Neural crest cell (in vitro differentiated cells): ENCODE results near the gene PNMA6A. TPM values are rescaled to one million over a fixed set of nuclear protein-coding genes. Genes with fewer than 3 reads are reported as not detected.
"Not testable (repeated sequence)": the region's sequence is repeated elsewhere in the genome, so short reads cannot be mapped to it uniquely, and the experiment has no call there.

Source experiments
- DNase-seq: peaks from one replicate; pipeline ENCODE4 v3.0.0; 2021; ENCODE audit warnings: low read depth, mixed read lengths, low spot score
- H3K27ac Mint-ChIP-seq: one replicate; pipeline ENCODE4 v1.8.0; 2021; ENCODE audit warnings: mild to moderate bottlenecking, mixed read lengths; ENCODE audit not compliant: unreplicated experiment
- H3K27me3 Mint-ChIP-seq: 2 replicates; pipeline ENCODE4 v1.8.0; 2021; ENCODE audit warnings: low read depth, mild to moderate bottlenecking, mixed read lengths
- H3K36me3 Mint-ChIP-seq: 2 replicates; pipeline ENCODE4 v1.8.0; 2021; ENCODE audit warnings: low read depth, mild to moderate bottlenecking, mixed read lengths
- H3K4me1 Mint-ChIP-seq: 2 replicates; pipeline ENCODE4 v1.8.0; 2021; ENCODE audit warnings: mixed read lengths
- H3K4me3 Mint-ChIP-seq: one replicate; pipeline ENCODE4 v1.8.0; 2021; ENCODE audit warnings: mild to moderate bottlenecking, mixed read lengths
- H3K9me3 Mint-ChIP-seq: 2 replicates; pipeline ENCODE4 v1.8.0; 2021; ENCODE audit warnings: mixed read lengths
- CTCF ChIP-seq: fragments of 200-600 bp; sonication (generic); conservative IDR thresholded peaks from 2 replicates; pipeline ENCODE4 v1.5.0; 2021; ENCODE audit warnings: antibody characterized with exemption, mild to moderate bottlenecking
- total RNA-seq: library from RNA; stranded (reverse); gene quantifications from 2 replicates; pipeline ENCODE4 v1.2.1, GENCODE V29; 2021

Gene PNMA6A
- total RNA-seq, 1 donor from 2014 or later: 10.4 TPM

- Mint-ChIP-seq H3K4me3 (peak overlapping the region; percentile 51), H3K27me3 (no peaks in the 10 kb centered on the region), H3K27ac (no peak overlapping the region), H3K9me3 (no peaks in the 10 kb centered on the region), H3K4me1 (no peaks in the 10 kb centered on the region), H3K36me3 (no peaks in the 10 kb centered on the region)
- no peak for TF ChIP-seq CTCF
- DNase-seq: no peak
Measured at GRCh38 chrX:153074262-153074899, 2.1 kb downstream of the PNMA6A start.

DNA sequence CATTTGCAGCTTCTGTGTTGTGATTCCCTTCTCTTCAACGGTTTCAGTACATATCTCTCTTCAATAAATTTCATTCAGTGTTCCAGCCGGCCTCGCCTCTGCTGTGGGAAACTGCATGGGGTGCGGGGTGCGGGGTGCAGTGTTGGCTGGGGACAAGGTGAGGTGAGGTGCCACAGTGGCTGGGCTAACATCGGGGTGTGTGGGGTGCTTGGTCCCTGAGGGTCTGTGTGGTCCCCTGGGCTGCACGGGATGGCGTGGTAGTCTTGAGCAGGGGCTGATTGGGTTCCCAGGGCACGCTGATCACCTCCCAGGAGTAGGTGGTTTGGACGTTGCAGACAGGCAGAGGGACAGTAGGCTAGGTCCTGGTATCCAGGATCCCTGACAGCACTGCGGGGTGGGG, 2.7 kb downstream of the PNMA6A start:
- no peaks in the 10 kb centered on the region for H3K27me3 Mint-ChIP-seq
- no peaks in the 10 kb centered on the region for H3K4me1 Mint-ChIP-seq
- peak overlapping the region; percentile 51 for H3K4me3 Mint-ChIP-seq
- no peak for TF ChIP-seq CTCF
- no peak overlapping the region for H3K27ac Mint-ChIP-seq
- no peaks in the 10 kb centered on the region for H3K9me3 Mint-ChIP-seq
- no peak for DNase-seq
- H3K36me3 Mint-ChIP-seq: no peaks in the 10 kb centered on the region

DNA sequence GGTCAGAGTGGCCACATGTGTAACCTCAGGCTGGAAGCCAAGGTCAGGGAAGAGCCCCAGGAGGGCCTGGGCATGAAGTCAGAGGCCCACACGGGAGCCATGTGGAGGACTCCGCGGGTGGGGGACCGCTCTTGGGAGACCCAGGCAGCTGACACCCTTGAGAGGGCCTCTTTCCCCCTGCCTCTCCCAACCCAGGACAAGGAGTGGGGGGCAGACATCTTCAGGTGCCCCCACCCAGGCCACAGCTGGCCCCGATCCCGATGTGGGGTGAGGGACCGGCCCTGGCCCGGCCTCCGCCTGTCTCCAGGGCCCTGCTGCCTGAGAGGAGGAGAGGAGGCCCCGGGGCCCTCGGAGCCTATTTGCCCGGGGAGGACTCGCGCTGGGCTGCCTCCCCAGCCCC, 3.1 kb downstream of the PNMA6A start:
- no peaks in the 10 kb centered on the region for H3K27me3 Mint-ChIP-seq
- H3K36me3 Mint-ChIP-seq: no peaks in the 10 kb centered on the region
- no peaks in the 10 kb centered on the region for H3K9me3 Mint-ChIP-seq
- no peak overlapping the region for H3K4me3 Mint-ChIP-seq
- H3K27ac Mint-ChIP-seq: no peak overlapping the region
- H3K4me1 Mint-ChIP-seq: no peaks in the 10 kb centered on the region
- no peak for TF ChIP-seq CTCF
- no peak for DNase-seq

GRCh38 chrX:153077437-153078135, 5.3 kb downstream of the PNMA6A start:
- not testable (repeated sequence) for H3K36me3 Mint-ChIP-seq, H3K27ac Mint-ChIP-seq, H3K4me1 Mint-ChIP-seq, H3K4me3 Mint-ChIP-seq, H3K9me3 Mint-ChIP-seq, H3K27me3 Mint-ChIP-seq, DNase-seq

GRCh38 chrX:153083238-153083923, 11.1 kb downstream of the PNMA6A start:
- not testable (repeated sequence) for H3K27ac Mint-ChIP-seq, H3K4me3 Mint-ChIP-seq, H3K4me1 Mint-ChIP-seq, H3K9me3 Mint-ChIP-seq, H3K27me3 Mint-ChIP-seq, DNase-seq, H3K36me3 Mint-ChIP-seq

DNA sequence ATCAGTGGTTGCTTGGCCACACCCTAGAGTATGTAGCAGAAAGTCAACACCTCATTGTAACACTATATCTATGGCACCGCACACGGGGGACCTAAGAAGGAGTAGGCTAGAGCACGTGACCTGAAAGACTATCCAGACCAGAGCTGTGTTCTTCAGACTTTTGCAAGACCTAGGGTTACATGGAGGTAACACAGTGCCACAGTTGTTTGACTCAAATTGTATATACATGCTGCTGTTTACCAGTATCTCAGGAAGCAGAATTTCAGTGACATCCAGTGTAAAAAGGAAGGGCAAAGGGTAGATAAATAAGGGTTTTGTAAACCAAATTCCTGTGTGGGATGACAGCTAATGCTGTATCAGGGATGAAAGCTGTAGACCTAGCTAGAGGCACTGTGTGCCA, 30.2 kb downstream of the PNMA6A start:
- H3K27ac Mint-ChIP-seq: no peak overlapping the region
- no peaks in the 10 kb centered on the region for H3K27me3 Mint-ChIP-seq
- no peak overlapping the region for H3K4me3 Mint-ChIP-seq
- peaks cover 17% of the 10 kb centered on the region for H3K9me3 Mint-ChIP-seq
- no peaks in the 10 kb centered on the region for H3K4me1 Mint-ChIP-seq
- no peak for DNase-seq
- no peak for TF ChIP-seq CTCF
- H3K36me3 Mint-ChIP-seq: peaks cover 5% of the 10 kb centered on the region

DNA sequence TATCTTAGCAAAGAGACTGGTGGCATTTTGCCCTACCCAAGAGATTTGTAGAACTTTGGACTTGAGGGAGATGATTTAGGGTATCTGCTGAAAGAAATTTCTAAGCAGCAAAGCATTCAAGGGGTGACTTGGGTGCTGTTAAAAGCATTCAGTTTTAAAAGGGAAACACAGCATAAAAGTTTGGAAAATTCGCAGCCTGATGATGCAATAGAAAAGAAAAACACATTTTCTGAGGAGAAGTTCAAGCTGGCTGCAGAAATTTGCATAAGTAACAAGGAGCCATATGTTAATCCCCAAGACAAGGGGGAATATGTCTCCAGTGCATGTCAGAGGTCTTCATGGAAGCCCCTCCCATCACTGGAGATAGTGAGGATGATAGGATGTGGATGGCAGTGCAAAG, 32.7 kb downstream of the PNMA6A start:
- H3K4me1 Mint-ChIP-seq, H3K36me3 Mint-ChIP-seq, H3K4me3 Mint-ChIP-seq, H3K27me3 Mint-ChIP-seq, H3K27ac Mint-ChIP-seq, DNase-seq: not testable (repeated sequence)
- peaks cover 17% of the 10 kb centered on the region for H3K9me3 Mint-ChIP-seq

DNA sequence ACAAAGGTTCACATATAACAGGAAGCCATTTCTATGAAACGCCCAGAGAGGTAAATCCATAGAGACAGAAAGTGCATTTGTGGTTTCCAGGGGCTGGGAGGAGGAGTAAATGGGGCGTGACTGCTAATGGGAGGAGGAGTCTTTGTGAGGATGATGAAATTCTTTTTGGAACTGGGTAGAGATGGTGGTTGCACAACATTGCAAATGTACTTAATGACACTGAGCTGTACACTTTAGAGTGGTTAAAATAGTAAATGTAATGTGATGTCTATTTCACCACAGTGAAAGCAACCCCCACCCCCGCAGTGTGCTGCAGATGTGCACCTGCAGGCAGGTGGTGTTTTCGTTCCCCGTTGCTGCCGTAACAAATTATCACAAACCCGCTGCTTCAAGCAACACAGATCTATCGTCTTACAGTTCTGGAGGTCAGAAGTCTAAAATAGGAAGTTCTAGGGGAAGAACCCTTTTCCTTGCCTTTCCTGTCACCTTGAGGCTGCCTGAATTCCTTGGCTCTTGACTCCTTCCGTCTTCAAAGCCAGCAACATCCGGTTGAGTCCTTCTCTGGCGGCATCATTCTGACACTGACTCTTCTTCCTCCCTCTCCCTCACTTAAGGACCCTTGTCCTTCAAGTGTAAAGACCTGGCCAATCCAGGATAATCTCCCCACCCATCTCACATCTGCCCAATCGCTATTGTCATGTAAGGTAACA, 34.0 kb downstream of the PNMA6A start:
- not testable (repeated sequence) for H3K36me3 Mint-ChIP-seq, H3K4me1 Mint-ChIP-seq, H3K27ac Mint-ChIP-seq, H3K27me3 Mint-ChIP-seq, DNase-seq, H3K4me3 Mint-ChIP-seq
- H3K9me3 Mint-ChIP-seq: peaks cover 15% of the 10 kb centered on the region

GRCh38 chrX:153110735-153111134, 38.5 kb downstream of the PNMA6A start:
- not testable (repeated sequence) for H3K27me3 Mint-ChIP-seq, H3K4me3 Mint-ChIP-seq, H3K27ac Mint-ChIP-seq, DNase-seq, H3K4me1 Mint-ChIP-seq, H3K9me3 Mint-ChIP-seq, H3K36me3 Mint-ChIP-seq
